Measurements from ENCODE around the gene SLC39A8.

The SLC39A8 gene

DNA sequence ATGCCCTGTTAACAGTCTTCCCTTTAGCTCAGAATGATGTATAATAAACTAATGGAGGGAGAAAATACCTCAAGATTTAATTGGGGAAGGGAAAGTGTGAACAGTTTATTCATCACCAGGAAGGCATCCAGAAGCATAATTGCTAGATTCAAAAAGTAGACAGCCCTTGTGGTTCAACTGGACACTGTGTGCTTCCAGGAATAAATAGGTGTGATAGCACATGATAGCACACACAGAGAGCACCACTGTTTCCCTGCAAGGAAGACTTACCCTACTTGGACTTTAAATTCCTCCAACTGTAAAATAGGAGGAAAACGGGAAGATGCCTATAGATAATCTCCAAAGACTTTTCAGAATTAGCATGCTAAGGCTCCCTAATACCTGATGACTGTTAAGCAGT lies 27.8 kb downstream of the SLC39A8 start:
- Histone ChIP-seq H3K27ac (ENCODE audit: extremely low read depth, low read depth, low read length) (no peak overlapping the region), H3K4me1 (ENCODE audit: control insufficient read depth, insufficient read depth, low read length) (no peaks in the 10 kb centered on the region), H3K4me3 (ENCODE audit: low read depth, low read length) (no peak overlapping the region), H3K9me3 (ENCODE audit: control insufficient read depth, insufficient read depth, low read depth, low read length) (no peaks in the 10 kb centered on the region), H3K36me3 (ENCODE audit: control insufficient read depth in 2 of 2, insufficient read depth in 1 of 2, low read length in 2 of 2) (no peaks in the 10 kb centered on the region)
- CTCF ChIA-PET: interaction anchor here (1.0 kb wide), 1 partner anchor 18 kb away, joined by 3 read pairs; no protein-coding TSS in a partner anchor
- TF ChIP-seq, protein P1, sequence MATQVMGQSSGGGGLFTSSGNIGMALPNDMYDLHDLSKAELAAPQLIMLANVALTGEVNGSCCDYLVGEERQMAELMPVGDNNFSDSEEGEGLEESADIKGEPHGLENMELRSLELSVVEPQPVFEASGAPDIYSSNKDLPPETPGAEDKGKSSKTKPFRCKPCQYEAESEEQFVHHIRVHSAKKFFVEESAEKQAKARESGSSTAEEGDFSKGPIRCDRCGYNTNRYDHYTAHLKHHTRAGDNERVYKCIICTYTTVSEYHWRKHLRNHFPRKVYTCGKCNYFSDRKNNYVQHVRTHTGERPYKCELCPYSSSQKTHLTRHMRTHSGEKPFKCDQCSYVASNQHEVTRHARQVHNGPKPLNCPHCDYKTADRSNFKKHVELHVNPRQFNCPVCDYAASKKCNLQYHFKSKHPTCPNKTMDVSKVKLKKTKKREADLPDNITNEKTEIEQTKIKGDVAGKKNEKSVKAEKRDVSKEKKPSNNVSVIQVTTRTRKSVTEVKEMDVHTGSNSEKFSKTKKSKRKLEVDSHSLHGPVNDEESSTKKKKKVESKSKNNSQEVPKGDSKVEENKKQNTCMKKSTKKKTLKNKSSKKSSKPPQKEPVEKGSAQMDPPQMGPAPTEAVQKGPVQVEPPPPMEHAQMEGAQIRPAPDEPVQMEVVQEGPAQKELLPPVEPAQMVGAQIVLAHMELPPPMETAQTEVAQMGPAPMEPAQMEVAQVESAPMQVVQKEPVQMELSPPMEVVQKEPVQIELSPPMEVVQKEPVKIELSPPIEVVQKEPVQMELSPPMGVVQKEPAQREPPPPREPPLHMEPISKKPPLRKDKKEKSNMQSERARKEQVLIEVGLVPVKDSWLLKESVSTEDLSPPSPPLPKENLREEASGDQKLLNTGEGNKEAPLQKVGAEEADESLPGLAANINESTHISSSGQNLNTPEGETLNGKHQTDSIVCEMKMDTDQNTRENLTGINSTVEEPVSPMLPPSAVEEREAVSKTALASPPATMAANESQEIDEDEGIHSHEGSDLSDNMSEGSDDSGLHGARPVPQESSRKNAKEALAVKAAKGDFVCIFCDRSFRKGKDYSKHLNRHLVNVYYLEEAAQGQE (tag by site-specific recombination; IDR thresholded peaks at IDR 0.05): no peak
- no peak for TF ChIP-seq ZNF404 (tag by site-specific recombination; IDR thresholded peaks at IDR 0.05)
- TF ChIP-seq ZNF585B (tag by site-specific recombination; IDR thresholded peaks at IDR 0.05): no peak
- no peak for TF ChIP-seq ZNF239 (tag by site-specific recombination; IDR thresholded peaks at IDR 0.05)
- TF ChIP-seq ZNF10 (tag by site-specific recombination; IDR thresholded peaks at IDR 0.05): no peak
- TF ChIP-seq ZNF350 (tag by site-specific recombination; IDR thresholded peaks at IDR 0.05): no peak
- TF ChIP-seq, protein P2, sequence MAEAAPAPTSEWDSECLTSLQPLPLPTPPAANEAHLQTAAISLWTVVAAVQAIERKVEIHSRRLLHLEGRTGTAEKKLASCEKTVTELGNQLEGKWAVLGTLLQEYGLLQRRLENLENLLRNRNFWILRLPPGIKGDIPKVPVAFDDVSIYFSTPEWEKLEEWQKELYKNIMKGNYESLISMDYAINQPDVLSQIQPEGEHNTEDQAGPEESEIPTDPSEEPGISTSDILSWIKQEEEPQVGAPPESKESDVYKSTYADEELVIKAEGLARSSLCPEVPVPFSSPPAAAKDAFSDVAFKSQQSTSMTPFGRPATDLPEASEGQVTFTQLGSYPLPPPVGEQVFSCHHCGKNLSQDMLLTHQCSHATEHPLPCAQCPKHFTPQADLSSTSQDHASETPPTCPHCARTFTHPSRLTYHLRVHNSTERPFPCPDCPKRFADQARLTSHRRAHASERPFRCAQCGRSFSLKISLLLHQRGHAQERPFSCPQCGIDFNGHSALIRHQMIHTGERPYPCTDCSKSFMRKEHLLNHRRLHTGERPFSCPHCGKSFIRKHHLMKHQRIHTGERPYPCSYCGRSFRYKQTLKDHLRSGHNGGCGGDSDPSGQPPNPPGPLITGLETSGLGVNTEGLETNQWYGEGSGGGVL (tag by site-specific recombination; IDR thresholded peaks at IDR 0.05): no peak
- no peak for TF ChIP-seq ZNF266 (tag by site-specific recombination; IDR thresholded peaks at IDR 0.05; ENCODE audit: low read depth)
- no peak for TF ChIP-seq ZNF274 (IDR thresholded peaks at IDR 0.05; ENCODE audit: low read length)
- no peak for TF ChIP-seq ZNF274 (tag by site-specific recombination; IDR thresholded peaks at IDR 0.05; ENCODE audit: borderline replicate concordance)
- no peak for TF ChIP-seq ZNF544 (tag by site-specific recombination; IDR thresholded peaks at IDR 0.05)
- no peak for TF ChIP-seq SCRT2 (tag by site-specific recombination; IDR thresholded peaks at IDR 0.05)
- POLR2A ChIA-PET: no interaction called here

DNA sequence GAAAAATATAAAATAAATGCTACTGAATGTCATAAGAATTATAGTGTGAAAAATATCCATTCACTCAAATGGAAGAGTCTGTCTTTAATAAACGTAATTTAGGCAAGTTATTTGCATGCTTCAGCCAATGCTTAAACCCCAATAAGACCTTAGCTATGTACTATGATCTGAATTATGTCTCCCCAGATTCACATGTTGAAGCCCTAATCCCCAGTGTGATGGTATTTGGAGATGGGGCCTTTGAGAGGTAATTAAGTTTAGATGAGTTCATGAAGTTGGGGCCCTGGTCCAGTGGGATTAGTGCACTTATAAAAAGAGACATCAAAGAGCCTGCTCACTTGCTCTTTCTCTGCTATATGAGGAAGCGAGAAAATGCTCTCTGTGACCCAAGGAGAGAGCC lies 28.7 kb downstream of the SLC39A8 start:
- Histone ChIP-seq H3K4me3 (ENCODE audit: low read depth, low read length) (no peak overlapping the region), H3K27ac (ENCODE audit: extremely low read depth, low read depth, low read length) (no peak overlapping the region), H3K9me3 (ENCODE audit: control insufficient read depth, insufficient read depth, low read depth, low read length) (no peaks in the 10 kb centered on the region), H3K36me3 (ENCODE audit: control insufficient read depth in 2 of 2, insufficient read depth in 1 of 2, low read length in 2 of 2) (no peaks in the 10 kb centered on the region), H3K4me1 (ENCODE audit: control insufficient read depth, insufficient read depth, low read length) (no peaks in the 10 kb centered on the region)
- ChIA-PET POLR2A (no interaction called here), CTCF (interaction anchor here (0.6 kb wide), 1 partner anchor 16 kb away, joined by 4 read pairs; no protein-coding TSS in a partner anchor)
- TF ChIP-seq ZNF701 (tag by site-specific recombination; IDR thresholded peaks at IDR 0.05): no peak
- peak; percentile 71 for TF ChIP-seq ZNF677 (tag by site-specific recombination; IDR thresholded peaks at IDR 0.05)
- TF ChIP-seq, protein P3, sequence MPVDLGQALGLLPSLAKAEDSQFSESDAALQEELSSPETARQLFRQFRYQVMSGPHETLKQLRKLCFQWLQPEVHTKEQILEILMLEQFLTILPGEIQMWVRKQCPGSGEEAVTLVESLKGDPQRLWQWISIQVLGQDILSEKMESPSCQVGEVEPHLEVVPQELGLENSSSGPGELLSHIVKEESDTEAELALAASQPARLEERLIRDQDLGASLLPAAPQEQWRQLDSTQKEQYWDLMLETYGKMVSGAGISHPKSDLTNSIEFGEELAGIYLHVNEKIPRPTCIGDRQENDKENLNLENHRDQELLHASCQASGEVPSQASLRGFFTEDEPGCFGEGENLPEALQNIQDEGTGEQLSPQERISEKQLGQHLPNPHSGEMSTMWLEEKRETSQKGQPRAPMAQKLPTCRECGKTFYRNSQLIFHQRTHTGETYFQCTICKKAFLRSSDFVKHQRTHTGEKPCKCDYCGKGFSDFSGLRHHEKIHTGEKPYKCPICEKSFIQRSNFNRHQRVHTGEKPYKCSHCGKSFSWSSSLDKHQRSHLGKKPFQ (tag by site-specific recombination; IDR thresholded peaks at IDR 0.05): no peak
- TF ChIP-seq ZNF416 (tag by site-specific recombination; IDR thresholded peaks at IDR 0.05): no peak

DNA sequence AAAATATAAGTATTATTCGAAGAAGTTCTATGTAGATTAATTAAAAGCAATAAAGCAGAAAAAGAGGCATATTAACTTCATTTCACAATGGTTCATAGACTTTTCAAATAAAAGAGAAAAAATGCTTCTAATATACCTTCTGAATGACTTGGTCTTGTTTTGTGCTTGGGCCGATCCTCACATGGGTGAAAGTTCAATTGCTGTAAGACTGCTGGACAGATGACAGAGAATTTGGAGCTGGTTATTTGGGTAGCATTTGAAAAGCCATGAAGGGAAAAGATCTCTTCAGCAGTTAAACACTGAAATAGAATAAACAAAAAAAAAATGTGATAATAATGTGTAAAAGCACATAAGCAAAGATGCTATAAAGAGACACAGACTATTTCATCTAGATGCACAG lies 29.8 kb downstream of the SLC39A8 start:
- Histone ChIP-seq H3K9me3 (ENCODE audit: control insufficient read depth, insufficient read depth, low read depth, low read length) (no peaks in the 10 kb centered on the region), H3K4me1 (ENCODE audit: control insufficient read depth, insufficient read depth, low read length) (no peaks in the 10 kb centered on the region), H3K27ac (ENCODE audit: extremely low read depth, low read depth, low read length) (no peak overlapping the region), H3K36me3 (ENCODE audit: control insufficient read depth in 2 of 2, insufficient read depth in 1 of 2, low read length in 2 of 2) (no peaks in the 10 kb centered on the region), H3K4me3 (ENCODE audit: low read depth, low read length) (no peak overlapping the region)
- ChIA-PET CTCF (no interaction called here), POLR2A (no interaction called here)
- TF ChIP-seq ZNF23 (tag by site-specific recombination; IDR thresholded peaks at IDR 0.05; ENCODE audit: borderline replicate concordance): no peak
- TF ChIP-seq, protein P4, sequence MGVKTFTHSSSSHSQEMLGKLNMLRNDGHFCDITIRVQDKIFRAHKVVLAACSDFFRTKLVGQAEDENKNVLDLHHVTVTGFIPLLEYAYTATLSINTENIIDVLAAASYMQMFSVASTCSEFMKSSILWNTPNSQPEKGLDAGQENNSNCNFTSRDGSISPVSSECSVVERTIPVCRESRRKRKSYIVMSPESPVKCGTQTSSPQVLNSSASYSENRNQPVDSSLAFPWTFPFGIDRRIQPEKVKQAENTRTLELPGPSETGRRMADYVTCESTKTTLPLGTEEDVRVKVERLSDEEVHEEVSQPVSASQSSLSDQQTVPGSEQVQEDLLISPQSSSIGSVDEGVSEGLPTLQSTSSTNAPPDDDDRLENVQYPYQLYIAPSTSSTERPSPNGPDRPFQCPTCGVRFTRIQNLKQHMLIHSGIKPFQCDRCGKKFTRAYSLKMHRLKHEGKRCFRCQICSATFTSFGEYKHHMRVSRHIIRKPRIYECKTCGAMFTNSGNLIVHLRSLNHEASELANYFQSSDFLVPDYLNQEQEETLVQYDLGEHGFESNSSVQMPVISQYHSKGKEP (tag by site-specific recombination; IDR thresholded peaks at IDR 0.05): no peak
- no peak for TF ChIP-seq ZBTB1 (tag by site-specific recombination; IDR thresholded peaks at IDR 0.05)
- TF ChIP-seq, protein P5, sequence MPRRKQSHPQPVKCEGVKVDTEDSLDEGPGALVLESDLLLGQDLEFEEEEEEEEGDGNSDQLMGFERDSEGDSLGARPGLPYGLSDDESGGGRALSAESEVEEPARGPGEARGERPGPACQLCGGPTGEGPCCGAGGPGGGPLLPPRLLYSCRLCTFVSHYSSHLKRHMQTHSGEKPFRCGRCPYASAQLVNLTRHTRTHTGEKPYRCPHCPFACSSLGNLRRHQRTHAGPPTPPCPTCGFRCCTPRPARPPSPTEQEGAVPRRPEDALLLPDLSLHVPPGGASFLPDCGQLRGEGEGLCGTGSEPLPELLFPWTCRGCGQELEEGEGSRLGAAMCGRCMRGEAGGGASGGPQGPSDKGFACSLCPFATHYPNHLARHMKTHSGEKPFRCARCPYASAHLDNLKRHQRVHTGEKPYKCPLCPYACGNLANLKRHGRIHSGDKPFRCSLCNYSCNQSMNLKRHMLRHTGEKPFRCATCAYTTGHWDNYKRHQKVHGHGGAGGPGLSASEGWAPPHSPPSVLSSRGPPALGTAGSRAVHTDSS (tag by site-specific recombination; IDR thresholded peaks at IDR 0.05): no peak
- TF ChIP-seq ZNF121 (tag by site-specific recombination; IDR thresholded peaks at IDR 0.05): no peak
- TF ChIP-seq, protein P6, sequence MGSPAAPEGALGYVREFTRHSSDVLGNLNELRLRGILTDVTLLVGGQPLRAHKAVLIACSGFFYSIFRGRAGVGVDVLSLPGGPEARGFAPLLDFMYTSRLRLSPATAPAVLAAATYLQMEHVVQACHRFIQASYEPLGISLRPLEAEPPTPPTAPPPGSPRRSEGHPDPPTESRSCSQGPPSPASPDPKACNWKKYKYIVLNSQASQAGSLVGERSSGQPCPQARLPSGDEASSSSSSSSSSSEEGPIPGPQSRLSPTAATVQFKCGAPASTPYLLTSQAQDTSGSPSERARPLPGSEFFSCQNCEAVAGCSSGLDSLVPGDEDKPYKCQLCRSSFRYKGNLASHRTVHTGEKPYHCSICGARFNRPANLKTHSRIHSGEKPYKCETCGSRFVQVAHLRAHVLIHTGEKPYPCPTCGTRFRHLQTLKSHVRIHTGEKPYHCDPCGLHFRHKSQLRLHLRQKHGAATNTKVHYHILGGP (tag by site-specific recombination; IDR thresholded peaks at IDR 0.05): no peak
